ENCODE measurements around the gene CABLES2. TPM values are rescaled to one million over a fixed set of nuclear protein-coding genes. Genes with fewer than 3 reads are reported as not detected.

CABLES2 gene
- total and polyA plus RNA-seq, 2 of the 4 experiments (the other 2 are of a cell fraction), result 1.4 to 5.1 TPM

GRCh38 chr20:62366370-62367135, 40.5 kb downstream of the CABLES2 start (continued):
- TF ChIP-seq RAD21 (IDR thresholded peaks at IDR 0.05; ENCODE audit: low read length), result no peak

- H3K27ac ChIP-seq (ENCODE audit: insufficient read depth, low read length), result no peak overlapping the region
- H2AFZ ChIP-seq (replicated peaks; ENCODE audit: low read length, poor library complexity), result no peak overlapping the region
- ChIA-PET POLR2A (ENCODE audit: unreplicated experiment) (no interaction called here), CTCF (interaction anchor here (0.8 kb wide), 1 partner anchor 9 kb away, joined by 3 read pairs; no protein-coding TSS in a partner anchor)
- intact Hi-C loops (cut with micrococcal nuclease) (no loop called here), dilution Hi-C loops (cut with HindIII; ENCODE audit: low sequenced_read_pairs, unreplicated experiment) (no loop called here), in situ Hi-C loops (cut with MboI; ENCODE audit: low sequenced_read_pairs) (no loop called here)
- no peak overlapping the region for H4K91ac ChIP-seq (ENCODE audit: insufficient read depth, low read depth, low read length)
- no peak overlapping the region for H3K4ac ChIP-seq (ENCODE audit: low read depth, low read length)
- no peak overlapping the region for H2BK15ac ChIP-seq (ENCODE audit: low read depth, low read length)
- H4K5ac ChIP-seq (ENCODE audit: low read depth, low read length), result no peak overlapping the region
- H2BK20ac ChIP-seq (ENCODE audit: low read depth, low read length), result no peak overlapping the region
- peak overlapping the region; percentile 69 for H3K4me3 ChIP-seq (ENCODE audit: insufficient read depth, low read depth, low read length)
- DNase-seq (no peak), ATAC-seq (ENCODE audit: low read depth) (no peak)
- no peak overlapping the region for H2BK5ac ChIP-seq (ENCODE audit: low read depth, low read length, poor library complexity, severe bottlenecking)
- WGBS, 2 experiments (ENCODE audit: extremely low coverage in 2 of 2, insufficient read length in 1 of 2), result no CpG with 5 or more reads among the region's 10 CpGs
- H2BK120ac ChIP-seq (ENCODE audit: low read depth, low read length), result no peak overlapping the region
- H4K8ac ChIP-seq (ENCODE audit: low read depth in 2 of 2, low read length in 2 of 2), result no peak overlapping the region
- H3K9me1 ChIP-seq (ENCODE audit: insufficient read depth, low read length), result peaks cover 8% of the 10 kb centered on the region; the same call in 1 of the 2 replicates
- no peak overlapping the region for H3K9ac ChIP-seq (ENCODE audit: low read depth, low read length)
- H3K56ac ChIP-seq (ENCODE audit: extremely low read depth, insufficient read depth, low read length), result no peak overlapping the region
- H3K36me3 ChIP-seq (ENCODE audit: control insufficient read depth, insufficient read depth, low read length), result peaks cover 4% of the 10 kb centered on the region; the same call in 1 of the 2 replicates
- H2AK5ac ChIP-seq (ENCODE audit: low read depth, low read length), result no peak overlapping the region; the same call in 1 of the 2 replicates
- H3K14ac ChIP-seq (replicated peaks; ENCODE audit: low read depth, low read length), result no peak overlapping the region
- no peaks in the 10 kb centered on the region for H3K9me3 ChIP-seq (ENCODE audit: control insufficient read depth, insufficient read depth, low read length)
- H3K27me3 ChIP-seq (ENCODE audit: control insufficient read depth, insufficient read depth, low read length), result no peaks in the 10 kb centered on the region
- H3K4me1 ChIP-seq (ENCODE audit: control insufficient read depth, insufficient read depth, low read length), result peaks cover 33% of the 10 kb centered on the region
- H3K4me2 ChIP-seq (ENCODE audit: low read depth, low read length), result peak overlapping the region; percentile 69
- peaks cover 25% of the 10 kb centered on the region for H4K20me1 ChIP-seq (ENCODE audit: insufficient read depth, low read length)
- peak overlapping the region; percentile 89 for H2AK9ac ChIP-seq (replicated peaks; ENCODE audit: low read depth, low read length, poor library complexity)
- no peaks in the 10 kb centered on the region for H3K79me1 ChIP-seq (ENCODE audit: low read depth in 1 of 2, low read length in 2 of 2)
- no peak overlapping the region for H3K23ac ChIP-seq (ENCODE audit: low read depth, low read length)
- no peak overlapping the region for H3K18ac ChIP-seq (ENCODE audit: low read depth, low read length)
- BruUV-seq (replicated peaks), result no TSS peak
- TF ChIP-seq RCOR1 (IDR thresholded peaks at IDR 0.05; ENCODE audit: insufficient replicate concordance, low read length) (no peak), NFE2L2 (IDR thresholded peaks at IDR 0.05; ENCODE audit: low read depth, low read length) (no peak), CEBPB (IDR thresholded peaks at IDR 0.05; ENCODE audit: low read depth, low read length) (no peak), CHD1 (IDR thresholded peaks at IDR 0.05; ENCODE audit: low read depth, low read length) (no peak), MAZ (IDR thresholded peaks at IDR 0.05; ENCODE audit: borderline replicate concordance, low read depth, low read length) (no peak), BHLHE40 (IDR thresholded peaks at IDR 0.05; ENCODE audit: low read depth, low read length) (no peak), SMC3 (IDR thresholded peaks at IDR 0.05; ENCODE audit: low read depth, low read length) (no peak), MXI1 (IDR thresholded peaks at IDR 0.05; ENCODE audit: borderline replicate concordance, low read depth, low read length) (no peak), FOS (IDR thresholded peaks at IDR 0.05; ENCODE audit: low read depth, low read length) (no peak), ELK1 (IDR thresholded peaks at IDR 0.05; ENCODE audit: borderline replicate concordance, low read depth, low read length) (no peak), RFX5 (IDR thresholded peaks at IDR 0.05; ENCODE audit: low read depth, low read length) (no peak), POLR2A (IDR thresholded peaks at IDR 0.05; ENCODE audit: low read depth, low read length) (no peak), CTCF (conservative IDR thresholded peaks at IDR 0.05; ENCODE audit: low read depth, low read length) (no peak), RAD21 (IDR thresholded peaks at IDR 0.05; ENCODE audit: low read length) (no peak)
Observed at GRCh38 chr20:62365814-62366369, 41.2 kb downstream of the CABLES2 start.

All from IMR-90 (cell line).